Transverse colon (tissue), 4 donors: ENCODE measurements around the gene MARVELD3. TPM values are rescaled to one million over a fixed set of nuclear protein-coding genes. Genes with fewer than 3 reads are reported as not detected.

ENCODE experiments used
- DNase-seq: peaks from one replicate; pipeline ENCODE4 v3.0.0-alpha.2; 2019
- H3K27ac ChIP-seq, 4 donors: fragments of 200-600 bp; sonication (generic); 2 replicates each; pipeline ENCODE4 v1.5.1; 2016 to 2018; ENCODE audit warnings: inconsistent platforms in 4 of 4
- H3K27me3 ChIP-seq: fragments of 200-600 bp; sonication (generic); 2 replicates; pipeline ENCODE4 v1.5.1; 2017; ENCODE audit warnings: inconsistent platforms
- H3K36me3 ChIP-seq, 4 donors: fragments of 200-600 bp; sonication (generic); 2 replicates each; pipeline ENCODE4 v1.5.1; 2017 to 2019; ENCODE audit warnings: inconsistent platforms in 4 of 4
- H3K4me1 ChIP-seq, 4 donors: fragments of 200-600 bp; sonication (generic); 2 replicates each; pipeline ENCODE4 v1.5.1; 2017 to 2020; ENCODE audit warnings: inconsistent platforms in 4 of 4
- H3K4me3 ChIP-seq, 4 donors: fragments of 200-600 bp; sonication (generic); 1 replicate in 1 of 4; 2 replicates in 3 of 4; pipeline versions ENCODE4 v1.5.1 to v1.6.1; 2017 to 2019; ENCODE audit warnings: inconsistent platforms in 4 of 4
- H3K9me3 ChIP-seq, 2 donors: fragments of 200-600 bp; sonication (generic); 2 replicates each; pipeline ENCODE4 v1.5.1; 2017 to 2019; ENCODE audit warnings: inconsistent platforms in 2 of 2
- CTCF ChIP-seq, 5 experiments: fragments of 200-600 bp in 3 of 5; fragments of 450-650 bp in 2 of 5; sonication (generic) in 3 of 5; IDR thresholded peaks; 1 replicate in 2 of 5; 2 replicates in 3 of 5; pipeline ENCODE4 v1.5.1; 2016 to 2017; ENCODE audit warnings: antibody characterized with exemption in 5 of 5, inconsistent platforms in 3 of 5, mild to moderate bottlenecking in 2 of 5, moderate library complexity in 1 of 5
- EP300 ChIP-seq: sonication (generic); formaldehyde crosslinking; IDR thresholded peaks from one replicate; pipeline ENCODE4 v1.6.1; 2017; ENCODE audit warnings: antibody characterized with exemption, low read depth
- POLR2A ChIP-seq: fragments of 450-650 bp; IDR thresholded peaks from one replicate; pipeline ENCODE4 v1.6.1; 2016; ENCODE audit warnings: antibody characterized with exemption, mild to moderate bottlenecking, moderate library complexity
- POLR2AphosphoS5 ChIP-seq, 3 donors: sonication (generic); formaldehyde crosslinking; IDR thresholded peaks; one replicate each; pipeline ENCODE4 v1.6.1; 2016; ENCODE audit warnings: antibody characterized with exemption in 3 of 3
- WGBS, 2 donors: methylation state at CpG; one replicate each; pipeline ENCODE4 v1.1.5; 2018; ENCODE audit warnings: low coverage in 1 of 2; 5-methylcytosine and 5-hydroxymethylcytosine counted together
- in situ Hi-C, 4 donors: fragments of 200-750 bp; cut with MboI; loops; one replicate each; pipeline versions ENCODE4 v1.15.0 to v1.15.1; 2017; ENCODE audit warnings: low sequenced_read_pairs in 3 of 4, low pct_ligation_motif_present in 1 of 4, low pct_unique_long_range_greater_than_20kb in 1 of 4
- intact Hi-C: fragments of 100-400 bp; cut with DNase I; formaldehyde crosslinking; loops from one replicate; pipeline ENCODE4 v1.15.1; 2023; ENCODE audit warnings: low total_unique reads
- total RNA-seq, 4 donors: library from RNA; depleted of rRNA; stranded (reverse); fragments of >200 nt; gene quantifications; one replicate each; pipeline ENCODE4 v1.1.0, GENCODE V29; 2016

The MARVELD3 gene
- total RNA-seq, 4 donors from 2014 or later: 113 to 381 (median 164) TPM

- H3K27ac ChIP-seq: no peak overlapping the region
- 76 to 79% methylated on average over 4 of the region's 4 CpGs for WGBS, 2 donors
- no peaks in the 10 kb centered on the region for H3K9me3 ChIP-seq
- peaks cover 0 to 20% (median 16%) of the 10 kb centered on the region in 4 donors for H3K4me1 ChIP-seq
- peaks cover 22% of the 10 kb centered on the region for H3K27me3 ChIP-seq
- in situ Hi-C loops (no loop called here), intact Hi-C loops (no loop called here)
- DNase-seq: no peak
- TF ChIP-seq POLR2AphosphoS5 (IDR thresholded peaks at IDR 0.05) (no peak), CTCF (IDR thresholded peaks at IDR 0.05) (no peak), POLR2A (no peak), EP300 (no peak)
- H3K36me3 ChIP-seq: no peaks in the 10 kb centered on the region
- no peak overlapping the region for H3K4me3 ChIP-seq
Observed at GRCh38 chr16:71630808-71631207, 4.8 kb downstream of the MARVELD3 start.

GRCh38 chr16:71631776-71632175, 5.8 kb downstream of the MARVELD3 start:
- Histone ChIP-seq H3K27ac (no peak overlapping the region), H3K4me1 (peaks cover 0 to 11% (median 6%) of the 10 kb centered on the region in 4 donors), H3K27me3 (peaks cover 13% of the 10 kb centered on the region), H3K9me3 (no peaks in the 10 kb centered on the region), H3K4me3 (no peak overlapping the region), H3K36me3 (no peaks in the 10 kb centered on the region)
- in situ Hi-C loops: no loop called here
- intact Hi-C loops: no loop called here
- WGBS, 2 donors: 73 to 74% methylated on average over 4 of the region's 4 CpGs
- TF ChIP-seq EP300 (no peak), POLR2A (no peak), POLR2AphosphoS5 (IDR thresholded peaks at IDR 0.05) (no peak), CTCF (IDR thresholded peaks at IDR 0.05) (no peak)
- no peak for DNase-seq

- in situ Hi-C loops (no loop called here), intact Hi-C loops (no loop called here)
- Histone ChIP-seq H3K27ac (no peak overlapping the region), H3K9me3 (no peaks in the 10 kb centered on the region), H3K36me3 (peaks cover 0 to 5% (median 0%) of the 10 kb centered on the region in 4 donors), H3K4me3 (no peak overlapping the region), H3K27me3 (no peaks in the 10 kb centered on the region), H3K4me1 (no peaks in the 10 kb centered on the region)
- no peak for DNase-seq
- 0 to 37% methylated on average over 1 to 2 of the region's 2 CpGs for WGBS, 2 donors
- TF ChIP-seq POLR2AphosphoS5 (IDR thresholded peaks at IDR 0.05) (no peak), POLR2A (no peak), CTCF (IDR thresholded peaks at IDR 0.05) (no peak), EP300 (no peak)
Observed at GRCh38 chr16:71635632-71636031, 9.6 kb downstream of the MARVELD3 start.

GRCh38 chr16:71637398-71637797, 11.4 kb downstream of the MARVELD3 start:
- Histone ChIP-seq H3K27ac (no peak overlapping the region), H3K27me3 (no peaks in the 10 kb centered on the region), H3K9me3 (no peaks in the 10 kb centered on the region), H3K4me3 (no peak overlapping the region), H3K4me1 (no peaks in the 10 kb centered on the region), H3K36me3 (peaks cover 0 to 5% (median 0%) of the 10 kb centered on the region in 4 donors)
- 82% methylated on average over 3 of the region's 3 CpGs; no CpG with 5 or more reads in 1 of the 2 donors for WGBS, 2 donors
- in situ Hi-C loops: no loop called here
- TF ChIP-seq POLR2AphosphoS5 (IDR thresholded peaks at IDR 0.05): no peak
- no peak for TF ChIP-seq EP300
- TF ChIP-seq POLR2A: no peak
- TF ChIP-seq CTCF (IDR thresholded peaks at IDR 0.05): no peak
- intact Hi-C loops: no loop called here
- DNase-seq: no peak
